IMR-90 (cell line): ENCODE data around the gene MDC1.
A peak's percentile ranks its signal among the peaks of the same experiment; 100 is the strongest.

Experiments used
- CHD1 ChIP-seq: IDR thresholded peaks from 2 replicates; pipeline ENCODE4 v1.6.1; 2012; ENCODE audit warnings: low read depth, low read length, improper control_type of control experiment
- CTCF ChIP-seq: conservative IDR thresholded peaks from 2 replicates; pipeline ENCODE4 v1.5.1; 2012; ENCODE audit warnings: mild to moderate bottlenecking, low read depth, low read length, improper control_type of control experiment
- MAFK ChIP-seq: IDR thresholded peaks from 2 replicates; pipeline ENCODE4 v1.6.1; 2012; ENCODE audit warnings: low read depth, low read length, improper control_type of control experiment
- MAZ ChIP-seq: IDR thresholded peaks from 2 replicates; pipeline ENCODE4 v1.6.1; 2012; ENCODE audit warnings: low read depth, mild to moderate bottlenecking, low read length, improper control_type of control experiment, moderate library complexity, borderline replicate concordance
- MXI1 ChIP-seq: IDR thresholded peaks from 2 replicates; pipeline ENCODE4 v1.6.1; 2012; ENCODE audit warnings: low read depth, mild to moderate bottlenecking, low read length, moderate library complexity, borderline replicate concordance
- POLR2A ChIP-seq: IDR thresholded peaks from 2 replicates; pipeline ENCODE4 v1.6.1; 2012; ENCODE audit warnings: mild to moderate bottlenecking, low read depth, low read length
- RAD21 ChIP-seq: IDR thresholded peaks from 2 replicates; pipeline ENCODE4 v1.6.1; 2012; ENCODE audit warnings: low read length, improper control_type of control experiment
- RCOR1 ChIP-seq: IDR thresholded peaks from 2 replicates; pipeline ENCODE4 v1.6.1; 2012; ENCODE audit warnings: mild to moderate bottlenecking, low read length, improper control_type of control experiment; ENCODE audit not compliant: insufficient replicate concordance
- RFX5 ChIP-seq: IDR thresholded peaks from 2 replicates; pipeline ENCODE4 v1.8.0; 2012; ENCODE audit warnings: low read depth, mild to moderate bottlenecking, low read length, moderate library complexity
- SMC3 ChIP-seq: fragments of 150-350 bp; IDR thresholded peaks from 2 replicates; pipeline ENCODE4 v1.6.1; 2016; ENCODE audit warnings: low read depth, mild to moderate bottlenecking, antibody characterized with exemption, low read length, moderate library complexity
- TF ChIP-seq, protein P1 (sequence below): fragments of 150-350 bp; IDR thresholded peaks from 2 replicates; pipeline ENCODE4 v1.6.1; 2017; ENCODE audit warnings: mild to moderate bottlenecking, antibody characterized with exemption, low read length, low read depth

- TF ChIP-seq CTCF (peak; percentile 54), RCOR1 (no peak), MXI1 (peak; percentile 89; the same call in 1 of the 2 replicates), RAD21 (no peak; the same call in 1 of the 2 replicates), POLR2A (peak; percentile 76), MAZ (peak; percentile 93; the same call in 1 of the 2 replicates), RFX5 (no peak), CHD1 (no peak; the same call in 1 of the 2 replicates), SMC3 (no peak), MAFK (no peak)
- TF ChIP-seq, protein P1, sequence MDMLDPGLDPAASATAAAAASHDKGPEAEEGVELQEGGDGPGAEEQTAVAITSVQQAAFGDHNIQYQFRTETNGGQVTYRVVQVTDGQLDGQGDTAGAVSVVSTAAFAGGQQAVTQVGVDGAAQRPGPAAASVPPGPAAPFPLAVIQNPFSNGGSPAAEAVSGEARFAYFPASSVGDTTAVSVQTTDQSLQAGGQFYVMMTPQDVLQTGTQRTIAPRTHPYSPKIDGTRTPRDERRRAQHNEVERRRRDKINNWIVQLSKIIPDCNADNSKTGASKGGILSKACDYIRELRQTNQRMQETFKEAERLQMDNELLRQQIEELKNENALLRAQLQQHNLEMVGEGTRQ: peak; percentile 98
Measured at GRCh38 chr6:30721198-30722024, 4.3 kb upstream of the MDC1 start.
